Measurements from ENCODE around the gene FAM13B.
A peak's percentile ranks its signal among the peaks of the same experiment; 100 is the strongest.

FAM13B gene

GRCh38 chr5:138037271-138037670 is 4.4 kb upstream of the FAM13B start:
- Histone ChIP-seq H3K4me2 (ENCODE audit: low read length) (peak overlapping the region; percentile 52), H3K27ac (ENCODE audit: low read depth, low read length) (no peak overlapping the region)

GRCh38 chr5:138035605-138036537 is 3.0 kb upstream of the FAM13B start:
- peaks cover 5% of the 10 kb centered on the region for H4K20me1 ChIP-seq (ENCODE audit: control insufficient read depth, insufficient read depth, low read depth, low read length)
- peaks cover 44% of the 10 kb centered on the region for H3K4me1 ChIP-seq (ENCODE audit: control insufficient read depth, low read length)
- no peaks in the 10 kb centered on the region for H3K9me2 ChIP-seq (replicated peaks; ENCODE audit: control insufficient read depth, low read length)
- peaks cover 7% of the 10 kb centered on the region for H3F3A ChIP-seq (ENCODE audit: control insufficient read depth, insufficient read depth)
- peaks cover 14% of the 10 kb centered on the region for H3K36me3 ChIP-seq (ENCODE audit: control insufficient read depth, low read length)
- H3K27me3 ChIP-seq (ENCODE audit: control insufficient read depth, low read length), result no peaks in the 10 kb centered on the region
- TF ChIP-seq EZH2phosphoT487 (IDR thresholded peaks at IDR 0.05; ENCODE audit: borderline replicate concordance, low read length), result no peak
- TF ChIP-seq CTCF (IDR thresholded peaks at IDR 0.05; ENCODE audit: low read depth, low read length, poor library complexity, severe bottlenecking), result peak; percentile 98
- H3K4me3 ChIP-seq (ENCODE audit: low read length), result peak overlapping the region; percentile 8; the same call in 1 of the 2 replicates
- H3K27ac ChIP-seq (ENCODE audit: low read depth, low read length), result no peak overlapping the region
- peak overlapping the region; percentile 53 for H3K4me2 ChIP-seq (ENCODE audit: low read length)
- no peaks in the 10 kb centered on the region for H3K9me3 ChIP-seq (ENCODE audit: control insufficient read depth, insufficient read depth, low read length)
- H3K79me2 ChIP-seq (ENCODE audit: control insufficient read depth, low read length), result peaks cover 23% of the 10 kb centered on the region

More at GRCh38 chr5:138037271-138037670, 4.4 kb upstream of the FAM13B start:
- H4K20me1 ChIP-seq (ENCODE audit: control insufficient read depth, insufficient read depth, low read depth, low read length), result no peaks in the 10 kb centered on the region
- peak overlapping the region; percentile 6 for H3K4me3 ChIP-seq (ENCODE audit: low read length)
- H3K9me2 ChIP-seq (replicated peaks; ENCODE audit: control insufficient read depth, low read length), result no peaks in the 10 kb centered on the region
- H3K27me3 ChIP-seq (ENCODE audit: control insufficient read depth, low read length), result no peaks in the 10 kb centered on the region
- TF ChIP-seq CTCF (IDR thresholded peaks at IDR 0.05; ENCODE audit: low read depth, low read length, poor library complexity, severe bottlenecking) (no peak), EZH2phosphoT487 (IDR thresholded peaks at IDR 0.05; ENCODE audit: borderline replicate concordance, low read length) (no peak)
- no peaks in the 10 kb centered on the region for H3K9me3 ChIP-seq (ENCODE audit: control insufficient read depth, insufficient read depth, low read length)
- H3K36me3 ChIP-seq (ENCODE audit: control insufficient read depth, low read length), result peaks cover 2% of the 10 kb centered on the region; the same call in 1 of the 2 replicates
- H3K4me1 ChIP-seq (ENCODE audit: control insufficient read depth, low read length), result peaks cover 43% of the 10 kb centered on the region
- no peaks in the 10 kb centered on the region for H3F3A ChIP-seq (ENCODE audit: control insufficient read depth, insufficient read depth)
- H3K79me2 ChIP-seq (ENCODE audit: control insufficient read depth, low read length), result peaks cover 10% of the 10 kb centered on the region

GRCh38 chr5:138033907-138034306 is 1.0 kb upstream of the FAM13B start:
- H3K4me3 ChIP-seq (ENCODE audit: low read length), result peak overlapping the region; percentile 94
- H3K9me2 ChIP-seq (replicated peaks; ENCODE audit: control insufficient read depth, low read length), result no peaks in the 10 kb centered on the region
- no peak overlapping the region for H3K27ac ChIP-seq (ENCODE audit: low read depth, low read length)

More at GRCh38 chr5:138033907-138034306, 1.0 kb upstream of the FAM13B start:
- peaks cover 21% of the 10 kb centered on the region for H4K20me1 ChIP-seq (ENCODE audit: control insufficient read depth, insufficient read depth, low read depth, low read length)
- peaks cover 30% of the 10 kb centered on the region for H3K36me3 ChIP-seq (ENCODE audit: control insufficient read depth, low read length)
- no peaks in the 10 kb centered on the region for H3K9me3 ChIP-seq (ENCODE audit: control insufficient read depth, insufficient read depth, low read length)
- no peaks in the 10 kb centered on the region for H3K27me3 ChIP-seq (ENCODE audit: control insufficient read depth, low read length)
- peaks cover 43% of the 10 kb centered on the region for H3K79me2 ChIP-seq (ENCODE audit: control insufficient read depth, low read length)
- peak overlapping the region; percentile 81 for H3K4me2 ChIP-seq (ENCODE audit: low read length)
- TF ChIP-seq CTCF (IDR thresholded peaks at IDR 0.05; ENCODE audit: low read depth, low read length, poor library complexity, severe bottlenecking), result no peak
- no peak for TF ChIP-seq EZH2phosphoT487 (IDR thresholded peaks at IDR 0.05; ENCODE audit: borderline replicate concordance, low read length)
- H3K4me1 ChIP-seq (ENCODE audit: control insufficient read depth, low read length), result peaks cover 63% of the 10 kb centered on the region
- peaks cover 9% of the 10 kb centered on the region for H3F3A ChIP-seq (ENCODE audit: control insufficient read depth, insufficient read depth)

Measured in DOHH2 (cell line).